ENCODE measurements around the gene INHBB. TPM values are rescaled to one million over a fixed set of nuclear protein-coding genes. Genes with fewer than 3 reads are reported as not detected.

INHBB gene
- polyA plus RNA-seq, 4 donors = 0.07 to 3.2 (median 0.27) TPM; not detected in 1

- FAIRE-seq (no peak), DNase-seq (no peak)
- 64 to 78% (median 65%) methylated on average over 9 to 10 of the region's 10 CpGs for WGBS, 3 donors
- Histone ChIP-seq H3K9me3 (ENCODE audit: control insufficient read depth in 2 of 2, insufficient read depth in 1 of 2, low read depth in 1 of 2, low read length in 1 of 2) (no peaks in the 10 kb centered on the region), H3K4me3 (ENCODE audit: low read depth in 1 of 3, low read length in 3 of 3) (no peak overlapping the region), H3K27ac (ENCODE audit: low read depth in 1 of 3, low read length in 2 of 3) (no peak overlapping the region), H3K36me3 (ENCODE audit: control insufficient read depth in 3 of 3, insufficient read depth in 2 of 3, low read depth in 1 of 3, low read length in 3 of 3) (no peaks in the 10 kb centered on the region), H3K4me1 (ENCODE audit: control insufficient read depth in 3 of 3, insufficient read depth in 2 of 3, low read depth in 1 of 3, low read length in 2 of 3) (no peaks in the 10 kb centered on the region), H3K27me3 (ENCODE audit: control insufficient read depth in 3 of 3, insufficient read depth in 3 of 3, low read length in 3 of 3) (peaks cover 0 to 8% (median 1%) of the 10 kb centered on the region in 3 donors)
Observed at GRCh38 chr2:120323807-120324399, 22.0 kb upstream of the INHBB start.

DNA sequence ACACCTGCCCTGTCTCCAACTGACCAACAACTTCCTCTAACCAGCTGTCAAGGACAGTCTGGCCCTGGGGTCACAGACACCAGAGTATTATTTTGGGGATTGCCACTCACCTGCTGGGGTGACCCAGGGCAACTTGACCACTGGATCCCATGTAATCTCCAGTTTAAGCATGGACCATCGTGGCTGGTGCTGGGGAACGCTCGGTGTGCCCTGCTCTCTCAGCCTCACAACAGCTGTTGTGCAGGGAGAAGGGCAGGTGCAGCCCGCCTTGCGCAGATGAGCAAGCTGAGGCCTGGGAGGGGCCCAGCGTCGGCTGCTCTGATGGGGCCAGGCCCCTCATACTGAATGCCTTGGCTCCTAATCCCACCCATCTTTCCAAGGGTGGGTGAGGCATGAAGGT lies 21.0 kb upstream of the INHBB start:
- Histone ChIP-seq H3K27me3 (ENCODE audit: control insufficient read depth in 3 of 3, insufficient read depth in 3 of 3, low read length in 3 of 3) (peaks cover 0 to 18% (median 1%) of the 10 kb centered on the region in 3 donors), H3K36me3 (ENCODE audit: control insufficient read depth in 3 of 3, insufficient read depth in 2 of 3, low read depth in 1 of 3, low read length in 3 of 3) (no peaks in the 10 kb centered on the region), H3K4me3 (ENCODE audit: low read depth in 1 of 3, low read length in 3 of 3) (no peak overlapping the region), H3K4me1 (ENCODE audit: control insufficient read depth in 3 of 3, insufficient read depth in 2 of 3, low read depth in 1 of 3, low read length in 2 of 3) (no peaks in the 10 kb centered on the region), H3K27ac (ENCODE audit: low read depth in 1 of 3, low read length in 2 of 3) (no peak overlapping the region), H3K9me3 (ENCODE audit: control insufficient read depth in 2 of 2, insufficient read depth in 1 of 2, low read depth in 1 of 2, low read length in 1 of 2) (no peaks in the 10 kb centered on the region)
- DNase-seq (no peak), FAIRE-seq (no peak)
- WGBS, 3 donors = 88 to 93% (median 91%) methylated on average over 7 of the region's 7 CpGs

DNA sequence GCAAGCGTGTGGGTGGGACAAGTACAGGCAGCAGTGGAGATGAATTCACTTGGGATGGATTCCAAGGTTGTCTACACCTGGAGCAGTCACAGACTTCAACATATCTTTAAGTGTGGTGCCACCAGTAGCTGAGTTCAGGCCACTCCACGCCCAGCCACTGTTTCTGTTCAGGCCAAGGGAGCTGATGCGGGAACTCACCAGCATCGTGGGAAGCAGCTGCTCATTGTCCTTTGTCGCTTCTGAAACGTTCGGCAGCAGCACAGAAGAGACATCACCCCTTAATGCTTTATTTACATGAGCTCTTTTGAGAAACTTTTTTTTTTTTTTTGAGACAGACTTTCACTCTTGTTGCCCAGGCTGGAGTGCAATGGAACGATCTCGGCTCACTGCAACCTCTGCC lies 19.9 kb upstream of the INHBB start:
- WGBS, 3 donors = 75 to 80% (median 80%) methylated on average over 9 of the region's 9 CpGs
- no peak overlapping the region for H3K4me3 ChIP-seq (ENCODE audit: low read depth in 1 of 3, low read length in 3 of 3)
- DNase-seq (no peak), FAIRE-seq (no peak)
- no peak overlapping the region for H3K27ac ChIP-seq (ENCODE audit: low read depth in 1 of 3, low read length in 2 of 3)
- H3K9me3 ChIP-seq (ENCODE audit: control insufficient read depth in 2 of 2, insufficient read depth in 1 of 2, low read depth in 1 of 2, low read length in 1 of 2) = no peaks in the 10 kb centered on the region
- H3K27me3 ChIP-seq (ENCODE audit: control insufficient read depth in 3 of 3, insufficient read depth in 3 of 3, low read length in 3 of 3) = peaks cover 0 to 16% (median 1%) of the 10 kb centered on the region in 3 donors
- H3K4me1 ChIP-seq (ENCODE audit: control insufficient read depth in 3 of 3, insufficient read depth in 2 of 3, low read depth in 1 of 3, low read length in 2 of 3) = no peaks in the 10 kb centered on the region
- no peaks in the 10 kb centered on the region for H3K36me3 ChIP-seq (ENCODE audit: control insufficient read depth in 3 of 3, insufficient read depth in 2 of 3, low read depth in 1 of 3, low read length in 3 of 3)

DNA sequence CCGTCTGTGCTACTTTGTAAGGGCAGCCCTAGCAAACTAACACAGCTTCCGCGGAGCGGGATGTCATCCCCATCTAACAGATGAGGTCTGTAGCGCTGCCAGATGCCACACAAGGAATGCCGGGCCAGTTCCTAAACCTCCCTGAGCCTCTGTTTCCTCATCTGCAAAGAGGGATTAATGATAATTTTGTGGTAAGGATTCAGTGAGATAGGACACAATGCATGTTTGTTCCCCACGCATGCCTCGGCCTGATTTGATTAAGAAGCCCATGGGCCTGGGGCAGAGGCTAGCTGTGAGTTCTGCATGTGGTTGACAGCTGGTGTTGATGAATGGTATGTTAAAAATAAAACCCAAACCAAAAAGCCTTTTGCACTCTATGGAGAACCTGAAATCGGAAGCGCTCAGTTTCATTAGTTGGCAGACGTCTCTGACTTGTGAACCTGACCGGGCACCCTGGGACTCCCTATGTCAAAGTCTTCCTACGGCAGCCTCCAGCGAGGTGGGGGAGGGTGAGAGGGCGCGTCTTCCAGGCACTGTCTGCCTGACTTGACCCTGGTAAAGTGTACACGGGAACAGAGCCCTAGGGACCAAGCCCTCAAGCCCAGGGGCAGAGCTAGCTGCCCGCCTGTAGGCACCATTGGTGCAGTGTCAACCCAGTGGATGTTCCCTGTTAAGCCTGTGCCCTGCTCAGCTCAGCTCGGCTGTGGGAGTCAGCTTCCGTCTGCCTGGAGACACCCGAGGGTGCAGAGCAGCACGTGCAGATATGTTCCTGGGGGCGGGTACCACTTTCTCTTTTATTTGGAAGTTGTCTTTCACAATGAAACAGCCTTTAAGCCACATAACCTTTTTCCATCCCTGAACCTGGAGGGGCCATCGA lies 14.8 kb upstream of the INHBB start:
- no peak for FAIRE-seq
- 65 to 74% (median 71%) methylated on average over 24 of the region's 24 CpGs for WGBS, 3 donors
- no peak overlapping the region for H3K4me3 ChIP-seq (ENCODE audit: low read depth in 1 of 3, low read length in 3 of 3)
- peaks cover 0 to 27% (median 3%) of the 10 kb centered on the region in 3 donors for H3K27me3 ChIP-seq (ENCODE audit: control insufficient read depth in 3 of 3, insufficient read depth in 3 of 3, low read length in 3 of 3)
- DNase-seq = no peak
- H3K9me3 ChIP-seq (ENCODE audit: control insufficient read depth in 2 of 2, insufficient read depth in 1 of 2, low read depth in 1 of 2, low read length in 1 of 2) = peaks cover 0 to 5% of the 10 kb centered on the region in 2 donors
- H3K27ac ChIP-seq (ENCODE audit: low read depth in 1 of 3, low read length in 2 of 3) = no peak overlapping the region
- H3K4me1 ChIP-seq (ENCODE audit: control insufficient read depth in 3 of 3, insufficient read depth in 2 of 3, low read depth in 1 of 3, low read length in 2 of 3) = no peaks in the 10 kb centered on the region
- no peaks in the 10 kb centered on the region for H3K36me3 ChIP-seq (ENCODE audit: control insufficient read depth in 3 of 3, insufficient read depth in 2 of 3, low read depth in 1 of 3, low read length in 3 of 3)

GRCh38 chr2:120331903-120332302 lies 14.0 kb upstream of the INHBB start:
- no peaks in the 10 kb centered on the region for H3K4me1 ChIP-seq (ENCODE audit: control insufficient read depth in 3 of 3, insufficient read depth in 2 of 3, low read depth in 1 of 3, low read length in 2 of 3)
- WGBS, 3 donors = 42 to 57% (median 51%) methylated on average over 4 of the region's 4 CpGs
- H3K27ac ChIP-seq (ENCODE audit: low read depth in 1 of 3, low read length in 2 of 3) = no peak overlapping the region
- H3K9me3 ChIP-seq (ENCODE audit: control insufficient read depth in 2 of 2, insufficient read depth in 1 of 2, low read depth in 1 of 2, low read length in 1 of 2) = peaks cover 0 to 5% of the 10 kb centered on the region in 2 donors
- FAIRE-seq = no peak
- DNase-seq = no peak
- peaks cover 0 to 25% (median 3%) of the 10 kb centered on the region in 3 donors for H3K27me3 ChIP-seq (ENCODE audit: control insufficient read depth in 3 of 3, insufficient read depth in 3 of 3, low read length in 3 of 3)
- no peaks in the 10 kb centered on the region for H3K36me3 ChIP-seq (ENCODE audit: control insufficient read depth in 3 of 3, insufficient read depth in 2 of 3, low read depth in 1 of 3, low read length in 3 of 3)
- no peak overlapping the region for H3K4me3 ChIP-seq (ENCODE audit: low read depth in 1 of 3, low read length in 3 of 3)

DNA sequence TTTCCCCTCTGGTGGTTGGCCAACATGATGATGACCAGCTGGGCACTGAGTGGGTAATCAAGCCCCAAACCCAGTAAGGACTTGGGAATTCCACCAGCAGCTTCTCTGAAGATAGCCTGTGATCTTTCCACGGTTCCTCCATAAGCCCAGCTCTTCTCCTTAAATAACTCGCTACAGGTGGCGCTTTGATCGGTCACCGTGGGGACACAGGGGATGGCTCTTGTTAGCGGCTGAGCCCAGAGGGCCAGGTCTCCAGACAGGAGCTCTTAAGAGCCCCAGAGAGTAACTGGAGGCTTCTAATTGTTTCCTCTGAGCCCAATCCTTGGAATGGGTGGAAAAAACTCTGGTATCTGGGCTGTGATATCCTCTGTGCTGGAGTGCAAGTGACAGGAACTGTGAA lies 13.6 kb upstream of the INHBB start:
- DNase-seq = no peak
- no peak for FAIRE-seq
- Histone ChIP-seq H3K36me3 (ENCODE audit: control insufficient read depth in 3 of 3, insufficient read depth in 2 of 3, low read depth in 1 of 3, low read length in 3 of 3) (no peaks in the 10 kb centered on the region), H3K27me3 (ENCODE audit: control insufficient read depth in 3 of 3, insufficient read depth in 3 of 3, low read length in 3 of 3) (peaks cover 0 to 23% (median 3%) of the 10 kb centered on the region in 3 donors), H3K4me3 (ENCODE audit: low read depth in 1 of 3, low read length in 3 of 3) (no peak overlapping the region), H3K4me1 (ENCODE audit: control insufficient read depth in 3 of 3, insufficient read depth in 2 of 3, low read depth in 1 of 3, low read length in 2 of 3) (no peaks in the 10 kb centered on the region), H3K27ac (ENCODE audit: low read depth in 1 of 3, low read length in 2 of 3) (no peak overlapping the region), H3K9me3 (ENCODE audit: control insufficient read depth in 2 of 2, insufficient read depth in 1 of 2, low read depth in 1 of 2, low read length in 1 of 2) (peaks cover 0 to 5% of the 10 kb centered on the region in 2 donors)
- WGBS, 3 donors = 84 to 89% (median 85%) methylated on average over 6 of the region's 6 CpGs

- Histone ChIP-seq H3K27me3 (ENCODE audit: control insufficient read depth in 3 of 3, insufficient read depth in 3 of 3, low read length in 3 of 3) (peaks cover 0 to 24% (median 3%) of the 10 kb centered on the region in 3 donors), H3K36me3 (ENCODE audit: control insufficient read depth in 3 of 3, insufficient read depth in 2 of 3, low read depth in 1 of 3, low read length in 3 of 3) (no peaks in the 10 kb centered on the region), H3K4me3 (ENCODE audit: low read depth in 1 of 3, low read length in 3 of 3) (no peak overlapping the region), H3K27ac (ENCODE audit: low read depth in 1 of 3, low read length in 2 of 3) (no peak overlapping the region), H3K4me1 (ENCODE audit: control insufficient read depth in 3 of 3, insufficient read depth in 2 of 3, low read depth in 1 of 3, low read length in 2 of 3) (no peaks in the 10 kb centered on the region), H3K9me3 (ENCODE audit: control insufficient read depth in 2 of 2, insufficient read depth in 1 of 2, low read depth in 1 of 2, low read length in 1 of 2) (peaks cover 0 to 5% of the 10 kb centered on the region in 2 donors)
- WGBS, 3 donors = 91 to 100% (median 92%) methylated on average over 1 of the region's 1 CpG
- no peak for FAIRE-seq
- no peak for DNase-seq
Observed at GRCh38 chr2:120334068-120334467, 11.9 kb upstream of the INHBB start.

GRCh38 chr2:120336749-120337148 lies 9.2 kb upstream of the INHBB start:
- H3K36me3 ChIP-seq (ENCODE audit: control insufficient read depth in 3 of 3, insufficient read depth in 2 of 3, low read depth in 1 of 3, low read length in 3 of 3) = no peaks in the 10 kb centered on the region
- no peak overlapping the region for H3K27ac ChIP-seq (ENCODE audit: low read depth in 1 of 3, low read length in 2 of 3)
- peaks cover 0 to 32% (median 5%) of the 10 kb centered on the region in 3 donors for H3K27me3 ChIP-seq (ENCODE audit: control insufficient read depth in 3 of 3, insufficient read depth in 3 of 3, low read length in 3 of 3)
- H3K4me3 ChIP-seq (ENCODE audit: low read depth in 1 of 3, low read length in 3 of 3) = no peak overlapping the region
- FAIRE-seq (no peak), DNase-seq (no peak)
- WGBS, 3 donors = 71 to 77% (median 75%) methylated on average over 8 of the region's 8 CpGs
- H3K4me1 ChIP-seq (ENCODE audit: control insufficient read depth in 3 of 3, insufficient read depth in 2 of 3, low read depth in 1 of 3, low read length in 2 of 3) = no peaks in the 10 kb centered on the region
- H3K9me3 ChIP-seq (ENCODE audit: control insufficient read depth in 2 of 2, insufficient read depth in 1 of 2, low read depth in 1 of 2, low read length in 1 of 2) = peaks cover 0 to 5% of the 10 kb centered on the region in 2 donors

Measured in small intestine (tissue), 7 donors.